Gastrocnemius medialis (tissue), 4 donors: ENCODE measurements around the gene PHACTR3.

Experiments
- CTCF ChIP-seq, 5 experiments: fragments of 450-650 bp in 3 of 5; fragments of 200-600 bp in 2 of 5; sonication (generic) in 2 of 5; IDR thresholded peaks in 4 of 5; conservative IDR thresholded peaks in 1 of 5; 1 replicate in 4 of 5; 2 replicates in 1 of 5; pipeline ENCODE4 v1.5.1; 2016 to 2019; ENCODE audit warnings: antibody characterized with exemption in 5 of 5, mild to moderate bottlenecking in 3 of 5, moderate library complexity in 3 of 5
- POLR2A ChIP-seq, 2 donors: fragments of 450-650 bp; IDR thresholded peaks; one replicate each; pipeline ENCODE4 v1.6.1; 2017; ENCODE audit warnings: antibody characterized with exemption in 2 of 2, mild to moderate bottlenecking in 2 of 2, moderate library complexity in 2 of 2

DNA sequence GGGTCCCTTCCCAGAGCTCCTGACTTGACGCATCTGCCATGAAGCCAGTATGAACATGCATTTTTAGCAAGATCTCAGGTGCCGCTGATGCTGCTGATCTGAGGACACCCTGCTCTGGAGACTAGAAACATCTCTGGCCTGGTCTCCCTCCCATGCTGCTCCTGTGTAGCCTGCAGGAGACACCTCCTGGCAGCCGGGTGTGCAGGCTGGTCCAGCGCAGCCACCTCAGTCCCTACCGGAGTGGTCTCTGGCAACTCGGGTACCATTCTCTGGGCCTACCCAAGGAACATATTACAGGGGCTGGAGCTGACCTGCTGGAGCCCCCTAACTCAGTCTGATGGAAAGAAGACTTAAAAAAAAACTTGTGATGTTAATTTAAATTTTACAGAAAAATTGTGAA is 20.1 kb downstream of the PHACTR3 start:
- no peak for TF ChIP-seq CTCF (IDR thresholded peaks at IDR 0.05 in 4 of 5, conservative IDR thresholded peaks at IDR 0.05 in 1 of 5)
- no peak for TF ChIP-seq POLR2A (IDR thresholded peaks at IDR 0.05)
